ENCODE measurements around the gene ROM1. TPM values are rescaled to one million over a fixed set of nuclear protein-coding genes. Genes with fewer than 3 reads are reported as not detected.
"Not testable (repeated sequence)": the region's sequence is repeated elsewhere in the genome, so short reads cannot be mapped to it uniquely, and the experiment has no call there.

ROM1 gene
- total RNA-seq, 4 donors from 2014 or later, result 5.3 to 5.6 TPM; not detected in 2

GRCh38 chr11:62575837-62576236 is 37.2 kb upstream of the ROM1 start:
- Histone ChIP-seq H3K27me3 (no peaks in the 10 kb centered on the region), H3K4me1 (peaks cover 14 to 46% (median 41%) of the 10 kb centered on the region in 4 donors), H3K27ac (peak overlapping the region; percentile 88 to 96 (median 94)), H3K36me3 (peaks cover 0 to 18% (median 3%) of the 10 kb centered on the region in 4 donors), H3K4me3 (peak overlapping the region in 1 of 4 donors; percentile 99), H3K9me3 (no peaks in the 10 kb centered on the region)
- WGBS, 2 donors (ENCODE audit: low coverage in 1 of 2), result 86 to 93% methylated on average over 2 to 14 of the region's 14 CpGs
- in situ Hi-C loops (cut with MboI; ENCODE audit: low pct_ligation_motif_present in 1 of 4, low pct_unique_long_range_greater_than_20kb in 1 of 4, low sequenced_read_pairs in 3 of 4) (loop anchor here in 1 of 4 donors (25.0 kb wide), 1 partner anchor 286 kb away; no protein-coding TSS in a partner anchor), intact Hi-C loops (cut with DNase I; ENCODE audit: low total_unique reads) (no loop called here)
- no peak for DNase-seq
- TF ChIP-seq POLR2AphosphoS5 (IDR thresholded peaks at IDR 0.05) (no peak), EP300 (IDR thresholded peaks at IDR 0.05; ENCODE audit: low read depth) (no peak)

DNA sequence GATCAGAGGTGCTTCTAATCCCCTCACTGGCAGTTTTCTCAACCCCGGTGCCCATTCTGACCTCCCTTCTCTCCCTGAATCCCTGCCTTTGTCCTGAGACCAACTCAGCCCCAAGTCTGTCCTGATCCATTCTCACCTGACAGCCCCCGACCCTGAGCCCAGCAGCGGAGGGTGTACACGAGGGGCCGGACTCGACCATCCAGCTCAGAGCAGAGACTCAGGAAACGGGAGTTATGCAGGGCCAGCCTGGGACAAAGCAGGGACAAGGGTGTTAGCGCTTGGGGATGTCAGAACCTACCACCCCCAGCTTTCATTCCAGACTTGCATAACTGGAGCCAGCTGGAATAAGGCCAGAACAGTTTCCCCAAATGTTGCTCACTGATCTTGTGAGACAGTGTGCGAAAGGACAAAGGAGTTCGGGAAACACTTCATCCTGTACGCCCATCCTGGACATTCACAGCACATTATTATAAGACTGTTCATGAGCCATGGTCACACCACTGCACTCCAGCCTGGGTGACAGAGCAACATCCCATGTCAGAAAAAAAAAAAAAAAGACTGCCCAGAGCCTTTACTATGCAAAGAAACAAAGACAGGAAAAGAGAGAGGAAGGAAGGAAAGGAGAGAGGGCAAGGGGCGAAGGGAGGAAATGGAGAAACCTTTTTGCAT is 35.9 kb upstream of the ROM1 start:
- peaks cover 0 to 17% (median 0%) of the 10 kb centered on the region in 4 donors for H3K36me3 ChIP-seq
- TF ChIP-seq, protein P1, sequence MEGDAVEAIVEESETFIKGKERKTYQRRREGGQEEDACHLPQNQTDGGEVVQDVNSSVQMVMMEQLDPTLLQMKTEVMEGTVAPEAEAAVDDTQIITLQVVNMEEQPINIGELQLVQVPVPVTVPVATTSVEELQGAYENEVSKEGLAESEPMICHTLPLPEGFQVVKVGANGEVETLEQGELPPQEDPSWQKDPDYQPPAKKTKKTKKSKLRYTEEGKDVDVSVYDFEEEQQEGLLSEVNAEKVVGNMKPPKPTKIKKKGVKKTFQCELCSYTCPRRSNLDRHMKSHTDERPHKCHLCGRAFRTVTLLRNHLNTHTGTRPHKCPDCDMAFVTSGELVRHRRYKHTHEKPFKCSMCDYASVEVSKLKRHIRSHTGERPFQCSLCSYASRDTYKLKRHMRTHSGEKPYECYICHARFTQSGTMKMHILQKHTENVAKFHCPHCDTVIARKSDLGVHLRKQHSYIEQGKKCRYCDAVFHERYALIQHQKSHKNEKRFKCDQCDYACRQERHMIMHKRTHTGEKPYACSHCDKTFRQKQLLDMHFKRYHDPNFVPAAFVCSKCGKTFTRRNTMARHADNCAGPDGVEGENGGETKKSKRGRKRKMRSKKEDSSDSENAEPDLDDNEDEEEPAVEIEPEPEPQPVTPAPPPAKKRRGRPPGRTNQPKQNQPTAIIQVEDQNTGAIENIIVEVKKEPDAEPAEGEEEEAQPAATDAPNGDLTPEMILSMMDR (IDR thresholded peaks at IDR 0.05), result no peak
- TF ChIP-seq EP300 (IDR thresholded peaks at IDR 0.05; ENCODE audit: low read depth), result no peak
- no peak for TF ChIP-seq POLR2AphosphoS5 (IDR thresholded peaks at IDR 0.05)
- TF ChIP-seq POLR2A (IDR thresholded peaks at IDR 0.05), result no peak
- no peaks in the 10 kb centered on the region for H3K9me3 ChIP-seq
- H3K4me3 ChIP-seq, result no peak overlapping the region
- in situ Hi-C loops (cut with MboI; ENCODE audit: low pct_ligation_motif_present in 1 of 4, low pct_unique_long_range_greater_than_20kb in 1 of 4, low sequenced_read_pairs in 3 of 4) (loop anchor here in 1 of 4 donors (25.0 kb wide), 1 partner anchor 285 kb away; no protein-coding TSS in a partner anchor), intact Hi-C loops (cut with DNase I; ENCODE audit: low total_unique reads) (no loop called here)
- no peaks in the 10 kb centered on the region for H3K27me3 ChIP-seq
- DNase-seq, result no peak
- H3K27ac ChIP-seq, result peak overlapping the region; percentile 64 to 96 (median 94)
- WGBS, 2 donors (ENCODE audit: low coverage in 1 of 2), result 67 to 86% methylated on average over 2 to 12 of the region's 12 CpGs
- H3K4me1 ChIP-seq, result peaks cover 13 to 36% (median 33%) of the 10 kb centered on the region in 4 donors

GRCh38 chr11:62578541-62578940 is 34.5 kb upstream of the ROM1 start:
- H3K4me3 ChIP-seq, result no peak overlapping the region
- in situ Hi-C loops (cut with MboI; ENCODE audit: low pct_ligation_motif_present in 1 of 4, low pct_unique_long_range_greater_than_20kb in 1 of 4, low sequenced_read_pairs in 3 of 4) (loop anchor here in 1 of 4 donors (25.0 kb wide), 1 partner anchor 284 kb away; no protein-coding TSS in a partner anchor), intact Hi-C loops (cut with DNase I; ENCODE audit: low total_unique reads) (no loop called here)
- H3K36me3 ChIP-seq, result peaks cover 0 to 17% (median 0%) of the 10 kb centered on the region in 4 donors
- no peak for DNase-seq
- 90 to 100% methylated on average over 1 to 11 of the region's 11 CpGs for WGBS, 2 donors (ENCODE audit: low coverage in 1 of 2)
- H3K27me3 ChIP-seq, result no peaks in the 10 kb centered on the region
- no peaks in the 10 kb centered on the region for H3K9me3 ChIP-seq
- peaks cover 9 to 28% (median 26%) of the 10 kb centered on the region in 4 donors for H3K4me1 ChIP-seq
- H3K27ac ChIP-seq, result no peak overlapping the region
- no peak for TF ChIP-seq POLR2AphosphoS5 (IDR thresholded peaks at IDR 0.05)
- no peak for TF ChIP-seq POLR2A (IDR thresholded peaks at IDR 0.05)
- TF ChIP-seq, protein P1 (IDR thresholded peaks at IDR 0.05), result no peak
- TF ChIP-seq EP300 (IDR thresholded peaks at IDR 0.05; ENCODE audit: low read depth), result no peak

DNA sequence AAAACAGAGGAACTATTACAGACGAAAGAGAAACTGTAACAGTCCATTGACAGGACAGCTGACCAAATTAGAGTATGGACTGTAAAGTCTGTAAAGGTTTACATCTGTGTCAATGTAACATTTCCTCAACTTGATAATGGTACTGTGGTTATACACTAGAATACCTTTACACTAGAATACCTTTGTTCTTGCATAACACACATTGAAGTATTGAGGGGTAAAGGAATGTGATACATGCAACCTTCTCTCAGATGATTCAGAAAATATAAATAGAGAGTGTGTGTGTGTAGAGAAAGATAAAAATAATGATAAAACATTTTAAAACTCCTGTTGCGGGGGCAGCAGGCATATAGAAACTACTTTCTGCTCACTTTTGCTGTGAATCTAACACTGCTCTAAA is 33.8 kb upstream of the ROM1 start:
- H3K9me3 ChIP-seq, result no peaks in the 10 kb centered on the region
- in situ Hi-C loops (cut with MboI; ENCODE audit: low pct_ligation_motif_present in 1 of 4, low pct_unique_long_range_greater_than_20kb in 1 of 4, low sequenced_read_pairs in 3 of 4), result loop anchor here in 1 of 4 donors (25.0 kb wide), 1 partner anchor 283 kb away; no protein-coding TSS in a partner anchor
- no peaks in the 10 kb centered on the region for H3K27me3 ChIP-seq
- H3K36me3 ChIP-seq, result peaks cover 0 to 17% (median 0%) of the 10 kb centered on the region in 4 donors
- no peak for DNase-seq
- intact Hi-C loops (cut with DNase I; ENCODE audit: low total_unique reads), result no loop called here
- H3K4me3 ChIP-seq, result no peak overlapping the region
- no peak for TF ChIP-seq EP300 (IDR thresholded peaks at IDR 0.05; ENCODE audit: low read depth)
- 67 to 94% methylated on average over 1 to 2 of the region's 2 CpGs for WGBS, 2 donors (ENCODE audit: low coverage in 1 of 2)
- peaks cover 9 to 28% (median 26%) of the 10 kb centered on the region in 4 donors for H3K4me1 ChIP-seq
- no peak overlapping the region for H3K27ac ChIP-seq

- no peaks in the 10 kb centered on the region for H3K9me3 ChIP-seq
- intact Hi-C loops (cut with DNase I; ENCODE audit: low total_unique reads), result no loop called here
- no peak overlapping the region for H3K27ac ChIP-seq
- no peaks in the 10 kb centered on the region for H3K27me3 ChIP-seq
- peaks cover 0 to 22% (median 2%) of the 10 kb centered on the region in 4 donors for H3K36me3 ChIP-seq
- WGBS, 2 donors (ENCODE audit: low coverage in 1 of 2), result 94% methylated on average over 18 of the region's 18 CpGs; no CpG with 5 or more reads in 1 of the 2 donors
- in situ Hi-C loops (cut with MboI; ENCODE audit: low pct_ligation_motif_present in 1 of 4, low pct_unique_long_range_greater_than_20kb in 1 of 4, low sequenced_read_pairs in 3 of 4), result loop anchor here in 1 of 4 donors (25.0 kb wide), 1 partner anchor 281 kb away; no protein-coding TSS in a partner anchor
- H3K4me1 ChIP-seq, result peaks cover 0 to 11% (median 10%) of the 10 kb centered on the region in 4 donors
- no peak overlapping the region for H3K4me3 ChIP-seq
- no peak for TF ChIP-seq POLR2A (IDR thresholded peaks at IDR 0.05)
- TF ChIP-seq, protein P1 (IDR thresholded peaks at IDR 0.05), result no peak
- DNase-seq, result no peak
Observed at GRCh38 chr11:62580959-62581715, 31.9 kb upstream of the ROM1 start.

DNA sequence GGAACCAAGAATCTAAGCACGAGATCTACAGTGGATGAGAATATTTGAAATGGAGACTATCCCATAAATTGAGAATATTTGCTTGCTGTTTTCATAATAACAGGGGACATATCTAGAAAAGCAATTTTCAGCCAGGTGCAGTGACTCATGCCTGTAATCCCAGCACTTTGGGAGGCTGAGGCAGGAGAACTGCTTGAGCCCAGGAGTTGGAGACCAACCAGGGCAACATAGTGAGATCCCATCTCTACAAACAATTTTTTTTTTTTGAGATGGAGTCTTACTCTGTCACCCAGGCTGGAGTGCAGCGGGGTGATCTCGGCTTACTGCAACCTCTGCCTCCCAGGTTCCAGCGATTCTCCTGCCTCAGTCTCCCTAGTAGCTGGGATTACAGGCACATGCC is 31.3 kb upstream of the ROM1 start:
- DNase-seq; H3K27me3 ChIP-seq; H3K4me3 ChIP-seq; H3K4me1 ChIP-seq; H3K27ac ChIP-seq; H3K9me3 ChIP-seq; intact Hi-C loops (cut with DNase I; ENCODE audit: low total_unique reads): not testable (repeated sequence)
- in situ Hi-C loops (cut with MboI; ENCODE audit: low pct_ligation_motif_present in 1 of 4, low pct_unique_long_range_greater_than_20kb in 1 of 4, low sequenced_read_pairs in 3 of 4), result loop anchor here in 1 of 4 donors (25.0 kb wide), 1 partner anchor 281 kb away; no protein-coding TSS in a partner anchor
- H3K36me3 ChIP-seq, result peaks cover 0 to 28% (median 2%) of the 10 kb centered on the region in 4 donors
- 94 to 100% methylated on average over 3 to 4 of the region's 4 CpGs for WGBS, 2 donors (ENCODE audit: low coverage in 1 of 2)
